Measurements from ENCODE around the gene GRHL1. TPM values are rescaled to one million over a fixed set of nuclear protein-coding genes. Genes with fewer than 3 reads are reported as not detected.

Gene GRHL1
- total and polyA plus RNA-seq, 8 donors = 2.4 to 7.3 (median 5.5) TPM

DNA sequence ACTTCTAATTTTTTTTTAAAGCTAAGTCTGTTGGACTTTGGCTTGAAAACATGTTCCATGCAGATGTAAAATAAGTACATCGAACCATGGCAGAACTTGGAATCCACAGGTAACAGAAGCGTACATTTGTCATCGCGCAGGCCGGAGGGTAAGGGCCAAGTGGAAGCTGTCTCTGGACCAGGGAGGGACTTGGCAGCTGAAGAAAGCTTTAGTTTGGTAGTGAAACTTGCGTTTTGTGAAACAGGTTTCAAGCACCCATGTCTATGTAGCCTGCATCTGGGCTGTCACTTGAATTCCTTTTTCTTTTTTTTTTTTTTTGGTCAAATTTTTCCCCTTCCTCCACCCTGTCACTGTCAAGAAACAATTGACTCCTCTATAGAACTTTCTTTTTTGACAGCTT is 20.4 kb downstream of the GRHL1 start:
- DNase-seq (no peak), ATAC-seq (no peak)
- TF ChIP-seq CTCF (IDR thresholded peaks at IDR 0.05) = no peak
- Histone ChIP-seq H3K4me1 (peaks cover 16 to 37% of the 10 kb centered on the region in 2 donors), H3K27me3 (peaks cover 0 to 8% of the 10 kb centered on the region in 2 donors), H3K4me3 (no peak overlapping the region), H3K36me3 (no peaks in the 10 kb centered on the region), H3K9me3 (no peaks in the 10 kb centered on the region), H3K27ac (no peak overlapping the region)
- intact Hi-C loops (cut with DNase I) = no loop called here

DNA sequence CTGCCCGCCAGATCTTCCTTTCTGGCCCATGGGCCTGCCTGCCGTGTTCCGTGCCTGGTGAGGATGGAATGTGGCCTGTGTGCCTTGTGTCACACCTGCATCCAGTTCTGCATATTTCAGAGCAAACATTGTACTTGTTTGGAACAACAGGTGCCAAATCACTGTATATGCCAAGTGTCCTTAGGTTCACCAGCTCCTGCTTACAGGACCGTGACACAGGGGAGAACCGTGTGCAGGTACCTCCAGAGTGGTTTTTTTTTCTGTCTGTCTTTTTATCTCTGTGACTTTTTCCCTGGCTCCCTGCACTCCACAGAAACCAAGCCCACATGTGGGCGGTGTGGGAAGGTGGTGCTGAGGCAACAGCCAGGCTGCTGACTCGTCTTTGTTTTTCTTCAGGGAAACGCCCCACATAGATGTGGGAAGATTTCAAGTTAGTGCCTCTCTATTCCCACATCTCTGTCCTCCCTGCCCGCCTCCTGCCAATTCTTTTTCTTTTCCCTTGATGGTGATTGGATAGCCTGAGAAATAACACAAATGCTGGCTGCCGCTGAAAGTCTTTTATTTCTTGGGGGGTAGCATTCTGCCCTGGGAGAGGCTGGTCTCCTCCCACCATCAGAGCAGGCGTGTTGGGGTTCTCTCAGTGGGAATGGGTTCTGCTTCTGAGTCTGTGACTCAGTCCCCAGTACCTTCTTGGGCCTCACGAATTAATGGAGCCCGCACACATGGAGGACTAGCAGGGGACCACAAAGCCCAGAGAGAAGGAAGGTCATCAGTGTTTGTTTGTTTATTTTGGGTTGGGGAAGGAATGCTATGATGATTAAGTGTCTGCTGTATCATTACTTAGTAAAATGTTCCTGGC is 21.4 kb downstream of the GRHL1 start:
- intact Hi-C loops (cut with DNase I) = no loop called here
- H3K4me3 ChIP-seq = no peak overlapping the region
- H3K4me1 ChIP-seq = peaks cover 16 to 37% of the 10 kb centered on the region in 2 donors
- no peaks in the 10 kb centered on the region for H3K36me3 ChIP-seq
- TF ChIP-seq CTCF (IDR thresholded peaks at IDR 0.05) = no peak
- ATAC-seq = peak; percentile 8
- peaks cover 0 to 8% of the 10 kb centered on the region in 2 donors for H3K27me3 ChIP-seq
- DNase-seq = no peak
- no peak overlapping the region for H3K27ac ChIP-seq
- no peaks in the 10 kb centered on the region for H3K9me3 ChIP-seq

GRCh38 chr2:9973690-9974089 is 22.2 kb downstream of the GRHL1 start:
- no peaks in the 10 kb centered on the region for H3K36me3 ChIP-seq
- ATAC-seq = no peak
- DNase-seq = no peak
- intact Hi-C loops (cut with DNase I) = no loop called here
- peaks cover 14 to 32% of the 10 kb centered on the region in 2 donors for H3K4me1 ChIP-seq
- H3K27ac ChIP-seq = no peak overlapping the region
- H3K4me3 ChIP-seq = no peak overlapping the region
- no peaks in the 10 kb centered on the region for H3K9me3 ChIP-seq
- peaks cover 0 to 12% of the 10 kb centered on the region in 2 donors for H3K27me3 ChIP-seq
- TF ChIP-seq CTCF (IDR thresholded peaks at IDR 0.05) = no peak

GRCh38 chr2:9974343-9974742 is 22.9 kb downstream of the GRHL1 start:
- Histone ChIP-seq H3K36me3 (no peaks in the 10 kb centered on the region), H3K4me3 (no peak overlapping the region), H3K9me3 (no peaks in the 10 kb centered on the region), H3K4me1 (peaks cover 10 to 32% of the 10 kb centered on the region in 2 donors), H3K27ac (no peak overlapping the region), H3K27me3 (peaks cover 0 to 15% of the 10 kb centered on the region in 2 donors)
- TF ChIP-seq CTCF (IDR thresholded peaks at IDR 0.05) = no peak
- DNase-seq (peak in 2 of 4 donors; percentile 86 to 87), ATAC-seq (peak; percentile 16)
- intact Hi-C loops (cut with DNase I) = no loop called here

GRCh38 chr2:9975328-9975727 is 23.8 kb downstream of the GRHL1 start:
- H3K4me1 ChIP-seq = peaks cover 10 to 32% of the 10 kb centered on the region in 2 donors
- H3K27ac ChIP-seq = peak overlapping the region in 1 of 2 donors; percentile 23
- intact Hi-C loops (cut with DNase I) = no loop called here
- DNase-seq (peak in 2 of 4 donors; percentile 46 to 74), ATAC-seq (peak; percentile 73)
- no peak for TF ChIP-seq CTCF (IDR thresholded peaks at IDR 0.05)
- H3K9me3 ChIP-seq = no peaks in the 10 kb centered on the region
- H3K36me3 ChIP-seq = no peaks in the 10 kb centered on the region
- H3K4me3 ChIP-seq = no peak overlapping the region
- peaks cover 0 to 19% of the 10 kb centered on the region in 2 donors for H3K27me3 ChIP-seq
